A673 (cell line): ENCODE measurements around the gene CHMP6.

ENCODE experiments used
- CTCF ChIP-seq: fragments of 300-800, 200-600 bp; sonication (generic); conservative IDR thresholded peaks from 2 replicates; pipeline ENCODE4 v1.5.1; 2017; ENCODE audit warnings: low read depth, mild to moderate bottlenecking, antibody characterized with exemption, low read length, moderate library complexity, mixed read lengths
- EZH2 ChIP-seq: fragments of 200-600 bp; sonication (generic); IDR thresholded peaks from 2 replicates; pipeline ENCODE4 v1.6.1; 2017; ENCODE audit warnings: borderline replicate concordance, low read depth, mild to moderate bottlenecking, mixed read lengths, antibody characterized with exemption, low read length; ENCODE audit not compliant: poor library complexity, severe bottlenecking

- TF ChIP-seq CTCF = no peak
- no peak for TF ChIP-seq EZH2
Observed at GRCh38 chr17:80962356-80963329, 29.0 kb upstream of the CHMP6 start.
